Activated CD8-positive, alpha-beta memory T cell treated with anti-CD3 and anti-CD28 coated beads, Interleukin-2, amount 50 U/mL, for 1 hour (primary cell): ENCODE results near the gene SNX17.
"Not testable (repeated sequence)": the region's sequence is repeated elsewhere in the genome, so short reads cannot be mapped to it uniquely, and the experiment has no call there.

ENCODE experiments used
- DNase-seq: peaks from one replicate; pipeline ENCODE4 v3.0.0-alpha.2; 2020; ENCODE audit errors: extremely low read depth

The SNX17 gene

GRCh38 chr2:27370026-27370815 lies at the start of gene SNX17, which contains the start of gene EIF2B4:
SNX17 (plus strand) TSS chr2:27370616; CDS start chr2:27370744, 128 bp downstream.
EIF2B4 (minus strand) TSS chr2:27370338; CDS start chr2:27370314, 24 bp downstream.
- peak; percentile 96 for DNase-seq

GRCh38 chr2:27320958-27321543 lies 49.4 kb upstream of the SNX17 start:
- DNase-seq, result no peak

GRCh38 chr2:27322301-27322765 lies 48.1 kb upstream of the SNX17 start:
- DNase-seq, result no peak

- peak; percentile 63 for DNase-seq
Measured at GRCh38 chr2:27322766-27323595, 47.4 kb upstream of the SNX17 start, which contains the start of gene MPV17. MPV17 (minus strand) TSS chr2:27323097; CDS start chr2:27322517, 580 bp downstream.

GRCh38 chr2:27323596-27324285 lies 46.7 kb upstream of the SNX17 start:
- no peak for DNase-seq

- DNase-seq, result no peak
Measured at GRCh38 chr2:27324720-27325119, 45.7 kb upstream of the SNX17 start.

- no peak for DNase-seq
Measured at GRCh38 chr2:27335311-27335710, 35.1 kb upstream of the SNX17 start.

GRCh38 chr2:27336173-27336572 lies 34.2 kb upstream of the SNX17 start:
- no peak for DNase-seq

GRCh38 chr2:27347641-27348040 lies 22.8 kb upstream of the SNX17 start:
- DNase-seq, result no peak

GRCh38 chr2:27350106-27350693 lies 20.2 kb upstream of the SNX17 start:
- no peak for DNase-seq

- no peak for DNase-seq
Measured at GRCh38 chr2:27351802-27352598, 18.4 kb upstream of the SNX17 start.

GRCh38 chr2:27353386-27353761 lies 17.0 kb upstream of the SNX17 start:
- not testable (repeated sequence) for DNase-seq

- no peak for DNase-seq
Measured at GRCh38 chr2:27353762-27354596, 16.4 kb upstream of the SNX17 start.

GRCh38 chr2:27354597-27354927 lies 15.9 kb upstream of the SNX17 start:
- no peak for DNase-seq

GRCh38 chr2:27356056-27356381 lies 14.4 kb upstream of the SNX17 start:
- no peak for DNase-seq

- DNase-seq, result peak; percentile 87
Measured at GRCh38 chr2:27356382-27357181, 13.8 kb upstream of the SNX17 start, which contains the start of gene GTF3C2. GTF3C2 (minus strand) TSS chr2:27356764; CDS start chr2:27343554, 13,210 bp downstream.

- no peak for DNase-seq
Measured at GRCh38 chr2:27362678-27363420, 7.6 kb upstream of the SNX17 start.

GRCh38 chr2:27363933-27364332 lies 6.5 kb upstream of the SNX17 start:
- DNase-seq, result no peak
